ENCODE results near the gene CCL17. TPM values are rescaled to one million over a fixed set of nuclear protein-coding genes. Genes with fewer than 3 reads are reported as not detected.

CCL17 gene
- total and polyA plus RNA-seq, 9 of the 15 experiments (the other 6 are each of a cell fraction or from before 2014, with no cell fraction given) = not detected

- TF ChIP-seq, protein P1, sequence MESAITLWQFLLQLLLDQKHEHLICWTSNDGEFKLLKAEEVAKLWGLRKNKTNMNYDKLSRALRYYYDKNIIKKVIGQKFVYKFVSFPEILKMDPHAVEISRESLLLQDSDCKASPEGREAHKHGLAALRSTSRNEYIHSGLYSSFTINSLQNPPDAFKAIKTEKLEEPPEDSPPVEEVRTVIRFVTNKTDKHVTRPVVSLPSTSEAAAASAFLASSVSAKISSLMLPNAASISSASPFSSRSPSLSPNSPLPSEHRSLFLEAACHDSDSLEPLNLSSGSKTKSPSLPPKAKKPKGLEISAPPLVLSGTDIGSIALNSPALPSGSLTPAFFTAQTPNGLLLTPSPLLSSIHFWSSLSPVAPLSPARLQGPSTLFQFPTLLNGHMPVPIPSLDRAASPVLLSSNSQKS (CRISPR knock-in tag; IDR thresholded peaks at IDR 0.05) = no peak
- no peak for TF ChIP-seq SRF (CRISPR knock-in tag; IDR thresholded peaks at IDR 0.05)
- no peak for TF ChIP-seq HNRNPK (IDR thresholded peaks at IDR 0.05; ENCODE audit: low read depth, low read length, poor library complexity, severe bottlenecking)
Measured at GRCh38 chr16:57416084-57416483, 11.5 kb downstream of the CCL17 start (continued).

GRCh38 chr16:57419506-57419905 lies 14.9 kb downstream of the CCL17 start:
- Histone ChIP-seq H2AFZ (ENCODE audit: low read depth, low read length) (no peak overlapping the region), H3K27me3 (ENCODE audit: control insufficient read depth in 2 of 2, insufficient read depth in 2 of 2, low read length in 2 of 2) (no peaks in the 10 kb centered on the region; a peak in 2 of 5 replicates), H3K9ac (ENCODE audit: insufficient read depth in 1 of 2, low read depth in 2 of 2, low read length in 2 of 2) (no peak overlapping the region), H3K79me2 (ENCODE audit: control insufficient read depth, insufficient read depth, low read length) (no peaks in the 10 kb centered on the region), H3K4me1 (replicated peaks in 1 of 2; ENCODE audit: control insufficient read depth in 2 of 2, insufficient read depth in 2 of 2, low read length in 2 of 2) (peaks cover 3 to 24% of the 10 kb centered on the region in 2 experiments; a peak in 4 of 5 replicates), H4K20me1 (replicated peaks; ENCODE audit: control insufficient read depth, insufficient read depth, low read length) (no peaks in the 10 kb centered on the region), H3K27ac (ENCODE audit: extremely low read depth, low read depth, low read length) (no peak overlapping the region), H3K9me1 (ENCODE audit: control insufficient read depth, insufficient read depth, low read length) (no peaks in the 10 kb centered on the region), H3K4me2 (ENCODE audit: insufficient read depth, low read length) (no peak overlapping the region), H3K9me3 (replicated peaks; ENCODE audit: control insufficient read depth, insufficient read depth, low read depth, low read length) (no peaks in the 10 kb centered on the region), H3K36me3 (ENCODE audit: control insufficient read depth, insufficient read depth, low read length) (no peaks in the 10 kb centered on the region), H3K4me3 (no peak overlapping the region)
- intact Hi-C loops (cut with micrococcal nuclease) (loop anchor here (1.0 to 5.0 kb wide), 2 partner anchors 100 to 337 kb away; no protein-coding TSS in a partner anchor), in situ Hi-C loops (cut with MboI) (loop anchor here (5.0 to 10.0 kb wide), 3 partner anchors 98 to 335 kb away; no protein-coding TSS in a partner anchor)
- 55% methylated on average over 6 of the region's 6 CpGs for WGBS (ENCODE audit: insufficient coverage, low coverage, missing lambda C conversion rate)
- DNase-seq (ENCODE audit: extremely low read depth in 1 of 4, low spot score in 3 of 4) (no peak), ATAC-seq (no peak), FAIRE-seq (no peak)
- no TSS peak for BruUV-seq (replicated peaks)
- ChIA-PET CTCF (ENCODE audit: low intra/inter-chr PET ratio) (interaction anchor here (0.6 to 8.4 kb wide), 3 partner anchors 32 to 117 kb away, joined by 3 to 109 read pairs (median 44); no protein-coding TSS in a partner anchor), POLR2A (no interaction called here)
- TF ChIP-seq, protein P2, sequence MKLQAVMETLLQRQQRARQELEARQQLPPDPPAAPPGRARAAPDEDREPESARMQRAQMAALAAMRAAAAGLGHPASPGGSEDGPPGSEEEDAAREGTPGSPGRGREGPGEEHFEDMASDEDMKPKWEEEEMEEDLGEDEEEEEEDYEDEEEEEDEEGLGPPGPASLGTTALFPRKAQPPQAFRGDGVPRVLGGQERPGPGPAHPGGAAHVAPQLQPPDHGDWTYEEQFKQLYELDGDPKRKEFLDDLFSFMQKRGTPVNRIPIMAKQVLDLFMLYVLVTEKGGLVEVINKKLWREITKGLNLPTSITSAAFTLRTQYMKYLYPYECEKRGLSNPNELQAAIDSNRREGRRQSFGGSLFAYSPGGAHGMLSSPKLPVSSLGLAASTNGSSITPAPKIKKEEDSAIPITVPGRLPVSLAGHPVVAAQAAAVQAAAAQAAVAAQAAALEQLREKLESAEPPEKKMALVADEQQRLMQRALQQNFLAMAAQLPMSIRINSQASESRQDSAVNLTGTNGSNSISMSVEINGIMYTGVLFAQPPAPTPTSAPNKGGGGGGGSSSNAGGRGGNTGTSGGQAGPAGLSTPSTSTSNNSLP (IDR thresholded peaks at IDR 0.05; ENCODE audit: borderline replicate concordance, low read depth, low read length) = no peak
- TF ChIP-seq SMAD1 (IDR thresholded peaks at IDR 0.05; ENCODE audit: low read depth, low read length, partially characterized antibody) = no peak
- TF ChIP-seq SOX6 (IDR thresholded peaks at IDR 0.05) = no peak
- no peak for TF ChIP-seq PTBP1 (IDR thresholded peaks at IDR 0.05; ENCODE audit: low read depth, low read length)
- no peak for TF ChIP-seq DNMT1 (IDR thresholded peaks at IDR 0.05)
